Measurements from ENCODE around the gene ADAMTS6.
"Not testable (repeated sequence)": the region's sequence is repeated elsewhere in the genome, so short reads cannot be mapped to it uniquely, and the experiment has no call there.

ADAMTS6 gene

DNA sequence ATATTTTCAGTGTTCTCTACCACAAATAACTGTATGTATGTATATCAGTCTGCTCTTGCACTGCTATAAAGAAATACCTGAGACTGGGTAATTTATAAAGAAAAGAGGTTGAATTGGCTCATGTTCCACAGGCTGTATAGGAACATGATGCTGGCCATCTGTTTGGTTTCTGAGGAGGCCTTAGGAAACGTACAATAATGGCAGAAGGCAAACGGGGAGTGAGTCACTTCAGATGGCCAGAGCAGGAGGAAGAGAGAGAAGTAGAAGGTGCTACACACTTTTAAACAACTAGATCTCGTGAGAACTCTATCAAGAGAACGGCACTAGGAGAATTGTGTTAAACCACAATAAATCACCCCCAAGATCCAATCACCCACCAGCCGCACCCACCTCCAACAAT lies 121.7 kb downstream of the ADAMTS6 start:
- no peak for DNase-seq

DNA sequence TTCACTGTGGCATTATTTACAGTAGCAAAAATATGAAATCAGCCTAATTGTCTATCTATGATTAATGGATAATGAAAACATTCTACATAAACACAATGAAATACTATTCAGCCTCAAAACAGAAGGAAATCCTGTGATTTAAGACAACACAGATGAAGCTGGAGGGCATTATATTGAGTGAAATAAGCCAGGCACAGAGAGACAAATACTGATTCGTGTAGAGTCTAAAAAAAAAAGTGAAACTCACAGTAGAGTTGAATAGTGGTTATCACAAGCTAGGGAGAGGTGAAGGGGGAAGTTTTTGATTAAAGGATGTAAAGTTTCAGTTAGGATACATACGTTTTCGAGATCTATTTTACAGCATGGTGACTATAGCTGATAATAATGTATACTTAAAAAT lies 122.2 kb downstream of the ADAMTS6 start:
- no peak for DNase-seq

DNA sequence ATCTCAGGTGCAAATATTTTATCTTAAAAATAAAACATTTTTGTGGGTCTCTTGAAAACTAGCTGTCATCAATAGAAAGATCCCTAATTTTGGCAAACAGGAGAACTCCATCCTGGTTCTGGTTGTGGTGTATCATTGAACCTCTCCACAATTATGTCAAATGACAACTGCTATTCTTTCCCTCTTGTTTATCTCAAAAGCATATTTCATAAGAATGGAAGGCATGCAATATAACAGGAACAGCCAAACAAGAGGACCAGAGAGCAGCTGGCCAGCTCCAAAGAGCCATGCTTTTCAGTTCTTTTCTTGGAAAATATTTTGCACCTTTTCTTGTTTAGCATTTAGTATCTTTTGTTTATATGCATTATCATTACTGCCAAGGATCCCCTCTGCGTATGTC lies 125.4 kb downstream of the ADAMTS6 start:
- DNase-seq: no peak

DNA sequence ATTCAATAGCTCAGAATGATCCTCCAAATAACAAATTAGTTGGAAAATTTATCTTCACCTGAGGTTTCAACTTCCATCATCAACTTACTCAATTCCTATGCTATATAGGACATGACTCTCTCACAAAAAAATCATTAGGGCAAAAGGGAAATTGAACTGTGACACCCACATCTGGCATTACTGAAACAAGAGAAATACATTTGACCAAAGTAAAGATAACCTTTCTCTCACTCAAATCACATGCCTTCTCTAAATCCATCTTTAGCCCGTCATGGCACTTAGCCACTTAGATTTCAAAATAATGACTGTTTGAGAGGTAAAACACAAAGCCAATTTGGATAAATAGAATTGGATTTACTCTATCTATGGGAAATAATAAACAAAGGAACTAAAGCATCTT lies 126.4 kb downstream of the ADAMTS6 start:
- DNase-seq: no peak

- no peak for DNase-seq
These were observed 139.9 kb downstream of the ADAMTS6 start for GRCh38 chr5:65341835-65342234.

- DNase-seq: peak; percentile 61
These were observed 143.0 kb downstream of the ADAMTS6 start for GRCh38 chr5:65338606-65339151.

DNA sequence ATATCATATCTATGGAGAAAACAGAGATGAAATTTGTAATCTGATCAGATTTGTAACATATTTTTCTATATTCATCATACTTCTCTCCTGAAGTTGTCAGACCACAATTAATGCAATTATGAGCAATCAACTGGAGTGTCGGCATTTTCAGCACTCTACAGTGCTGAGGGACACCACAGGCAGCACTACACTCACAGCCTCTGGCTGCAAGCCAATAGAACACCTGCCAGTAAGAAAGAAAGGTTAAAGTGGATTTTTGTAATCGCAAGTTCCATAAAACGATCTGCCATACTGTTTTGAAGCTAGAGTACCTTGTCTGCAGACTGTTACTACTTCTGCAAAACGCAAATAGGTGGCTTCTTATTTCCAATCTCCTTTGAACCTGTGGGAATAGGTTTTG lies 147.6 kb downstream of the ADAMTS6 start:
- no peak for DNase-seq

DNA sequence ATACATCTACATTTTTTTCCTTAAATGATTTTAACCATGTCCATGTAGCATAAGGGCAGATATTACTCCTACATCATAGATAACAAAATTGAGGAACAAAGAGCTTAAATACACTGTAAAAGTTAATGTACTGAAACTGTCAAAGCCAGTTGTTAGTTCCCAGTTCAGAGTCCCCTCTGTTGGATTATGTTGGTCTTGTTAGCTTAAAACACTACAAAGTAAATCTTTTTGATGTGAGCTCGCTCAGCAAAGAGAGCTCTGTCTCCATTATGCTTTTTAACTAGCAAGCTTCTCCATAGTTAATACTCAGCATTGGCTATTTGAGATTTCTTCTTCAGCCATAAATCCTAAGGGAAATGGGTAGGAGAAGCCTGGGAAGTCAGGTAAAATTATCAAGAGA lies 149.1 kb downstream of the ADAMTS6 start:
- DNase-seq: no peak

DNA sequence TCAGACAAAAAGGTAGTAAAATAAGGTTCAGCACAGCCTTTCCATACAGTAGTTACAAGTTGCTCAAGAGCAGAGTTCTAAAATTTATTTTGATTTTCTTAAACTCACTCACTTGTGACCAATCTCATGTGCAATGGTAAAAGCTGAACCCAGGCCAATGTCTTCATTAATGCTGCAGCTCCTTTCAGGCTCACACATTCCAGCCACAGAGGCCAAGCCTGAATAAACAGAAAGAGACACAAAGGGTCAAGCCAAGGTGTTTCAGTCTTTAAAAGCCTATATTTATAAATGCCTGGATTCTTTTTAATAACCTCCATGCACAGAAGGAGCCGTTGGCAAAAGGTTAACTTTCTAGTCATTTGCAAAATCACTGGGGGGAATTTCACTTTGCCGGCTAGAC lies 152.5 kb downstream of the ADAMTS6 start:
- no peak for DNase-seq

DNA sequence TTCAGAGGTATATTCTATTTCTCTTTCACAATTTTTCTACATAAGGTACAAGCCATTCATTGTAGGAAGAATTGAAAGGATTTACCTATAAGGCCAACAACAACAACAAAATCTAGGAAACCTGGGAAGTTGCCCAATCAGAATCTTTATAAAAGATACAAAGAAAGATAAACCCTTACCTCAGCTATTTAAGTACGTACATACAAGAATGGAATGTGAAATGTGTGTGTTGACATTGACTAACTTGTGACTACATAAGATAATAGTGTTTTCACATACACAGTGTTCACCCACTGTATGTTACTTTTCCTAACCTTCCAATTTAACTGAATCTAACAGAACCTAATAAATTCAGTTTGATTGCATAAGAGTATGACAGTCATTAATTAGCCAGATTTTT lies 154.1 kb downstream of the ADAMTS6 start:
- no peak for DNase-seq

DNA sequence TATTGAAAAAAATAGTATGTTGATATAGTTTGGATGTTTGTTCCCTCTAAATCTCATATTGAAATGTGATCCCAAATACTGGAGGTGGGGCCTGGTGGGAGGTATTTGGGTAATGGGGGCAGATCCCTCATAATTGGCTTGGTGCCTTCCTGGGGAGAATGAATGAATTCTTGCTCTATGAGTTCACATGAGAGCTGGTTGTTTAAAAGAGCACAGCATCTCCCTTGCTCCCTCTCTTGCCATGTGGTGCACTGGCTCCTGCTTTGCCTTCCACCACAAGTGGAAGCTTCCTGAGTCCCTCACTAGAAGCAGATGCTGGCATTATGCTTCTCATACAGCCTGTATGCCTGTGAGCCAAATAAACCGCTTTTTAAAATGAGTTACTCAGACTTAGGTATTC lies 154.8 kb downstream of the ADAMTS6 start:
- peak; percentile 53 for DNase-seq

DNA sequence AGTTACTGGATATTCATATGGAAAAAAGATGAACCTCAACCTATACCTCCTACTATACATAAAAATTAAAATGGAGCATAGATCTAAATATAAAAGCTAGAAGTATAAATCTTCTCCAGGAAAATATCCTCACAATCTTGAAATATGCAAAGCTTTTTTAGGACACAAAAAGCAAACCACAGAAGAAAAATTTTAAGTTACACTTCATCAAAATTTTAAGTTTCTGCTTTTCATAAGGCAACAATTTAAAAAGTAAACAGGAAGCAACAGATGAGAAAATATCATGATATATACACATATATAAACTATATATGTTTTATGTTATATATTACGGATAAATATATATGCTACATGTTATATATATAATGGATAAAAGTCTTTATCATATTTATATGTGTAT lies 157.5 kb downstream of the ADAMTS6 start:
- no peak for DNase-seq

GRCh38 chr5:65320704-65321103 lies 161.0 kb downstream of the ADAMTS6 start:
- not testable (repeated sequence) for DNase-seq

DNA sequence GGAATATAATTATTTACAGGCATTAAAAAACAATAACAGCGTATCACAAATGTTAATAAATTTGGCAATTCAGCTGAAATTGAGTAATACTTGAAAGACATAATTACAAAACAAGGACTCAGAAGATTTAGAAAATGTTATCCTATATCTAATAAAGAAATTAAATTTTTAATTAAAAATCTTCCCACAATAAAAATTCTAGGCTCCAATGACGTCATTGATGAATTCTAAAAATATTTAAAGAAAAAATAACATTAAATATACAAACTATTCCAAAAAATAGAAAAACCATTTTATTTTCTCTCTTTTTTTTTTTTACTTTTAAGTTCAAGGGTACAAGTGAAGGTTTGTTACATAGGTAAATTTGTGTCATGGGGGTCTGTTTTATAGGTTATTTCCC lies 161.5 kb downstream of the ADAMTS6 start:
- no peak for DNase-seq

- no peak for DNase-seq
These were observed 173.8 kb downstream of the ADAMTS6 start for GRCh38 chr5:65307931-65308330.

DNA sequence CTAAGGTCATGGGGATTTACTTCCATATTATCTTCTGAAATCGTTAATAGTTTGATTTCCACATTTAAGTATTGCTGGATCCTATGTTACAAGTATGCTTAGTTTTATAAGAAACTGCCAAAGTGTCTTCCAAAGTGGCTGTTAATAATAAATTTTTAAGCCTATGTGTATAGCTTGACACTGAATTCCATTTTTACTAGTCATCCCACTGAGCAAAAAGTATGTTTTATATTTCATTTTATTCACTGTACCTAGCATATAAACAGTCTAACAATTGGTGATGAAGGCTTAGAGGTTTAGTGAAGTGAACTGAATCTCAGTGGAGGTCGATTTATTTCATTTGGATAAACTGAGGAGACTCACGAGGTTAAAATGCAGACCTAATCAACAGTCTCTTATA lies 174.6 kb downstream of the ADAMTS6 start:
- DNase-seq: no peak

DNA sequence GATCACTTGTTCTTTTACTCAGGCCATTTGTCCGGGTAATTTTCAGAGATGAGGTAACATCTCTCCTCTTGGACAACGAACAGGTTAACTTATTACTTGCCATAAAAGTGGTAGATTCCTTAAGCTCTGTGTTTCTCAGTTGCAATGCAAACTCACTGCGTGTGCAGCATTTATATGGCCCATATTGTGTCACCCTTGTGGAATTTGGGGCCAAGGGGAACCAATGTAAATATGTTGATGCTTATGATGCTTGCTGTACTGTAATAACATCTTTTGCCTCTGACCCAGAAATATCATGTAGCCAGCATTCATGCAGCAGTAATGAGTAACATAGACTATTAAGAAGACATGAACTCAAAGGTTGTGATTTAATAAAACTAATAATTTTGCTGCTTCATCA lies 175.8 kb downstream of the ADAMTS6 start:
- no peak for DNase-seq

DNA sequence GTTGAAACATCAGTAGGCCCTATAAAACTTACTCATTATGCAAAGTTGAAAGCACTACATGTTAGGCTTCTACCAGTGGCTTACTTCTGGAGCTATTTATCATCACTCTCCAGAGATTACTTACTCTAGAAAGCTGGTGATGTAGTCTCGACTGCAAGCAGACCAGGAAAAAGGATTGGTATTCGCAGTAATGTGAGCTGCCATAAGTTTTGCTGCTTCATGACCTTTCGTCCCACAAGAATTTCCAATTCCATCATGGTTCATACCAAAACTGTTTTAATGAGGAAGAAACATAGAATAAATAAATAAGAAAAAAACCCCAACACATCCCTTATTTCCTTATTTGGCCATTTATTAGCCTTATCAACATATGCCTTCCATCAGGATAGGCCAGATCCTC lies 181.9 kb downstream of the ADAMTS6 start:
- DNase-seq: no peak

GRCh38 chr5:65296067-65296466 lies 185.7 kb downstream of the ADAMTS6 start:
- no peak for DNase-seq

DNA sequence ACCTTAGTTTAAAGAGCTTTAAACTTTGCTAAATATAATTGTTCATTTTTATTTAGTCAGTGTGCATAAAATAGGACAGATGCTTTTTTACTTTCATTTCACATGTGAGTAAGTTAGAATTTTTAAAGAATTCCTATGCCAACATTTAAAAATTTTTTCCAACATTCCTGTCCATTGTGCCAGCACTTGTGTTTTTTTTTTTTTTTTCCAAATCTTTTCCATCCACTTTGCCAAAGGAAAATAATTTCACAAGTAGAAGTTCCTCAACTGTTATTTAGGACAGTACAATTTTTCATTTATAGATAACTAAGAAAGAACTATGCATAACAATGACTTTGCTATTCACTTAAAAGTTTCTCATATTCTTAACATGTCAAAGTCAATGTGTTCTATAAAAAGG lies 189.5 kb downstream of the ADAMTS6 start:
- no peak for DNase-seq

- DNase-seq: no peak
These were observed 191.0 kb downstream of the ADAMTS6 start for GRCh38 chr5:65290677-65291076.

- DNase-seq: no peak
These were observed 193.1 kb downstream of the ADAMTS6 start for GRCh38 chr5:65288657-65289056.

GRCh38 chr5:65279603-65280002 lies 202.1 kb downstream of the ADAMTS6 start:
- DNase-seq: no peak

DNA sequence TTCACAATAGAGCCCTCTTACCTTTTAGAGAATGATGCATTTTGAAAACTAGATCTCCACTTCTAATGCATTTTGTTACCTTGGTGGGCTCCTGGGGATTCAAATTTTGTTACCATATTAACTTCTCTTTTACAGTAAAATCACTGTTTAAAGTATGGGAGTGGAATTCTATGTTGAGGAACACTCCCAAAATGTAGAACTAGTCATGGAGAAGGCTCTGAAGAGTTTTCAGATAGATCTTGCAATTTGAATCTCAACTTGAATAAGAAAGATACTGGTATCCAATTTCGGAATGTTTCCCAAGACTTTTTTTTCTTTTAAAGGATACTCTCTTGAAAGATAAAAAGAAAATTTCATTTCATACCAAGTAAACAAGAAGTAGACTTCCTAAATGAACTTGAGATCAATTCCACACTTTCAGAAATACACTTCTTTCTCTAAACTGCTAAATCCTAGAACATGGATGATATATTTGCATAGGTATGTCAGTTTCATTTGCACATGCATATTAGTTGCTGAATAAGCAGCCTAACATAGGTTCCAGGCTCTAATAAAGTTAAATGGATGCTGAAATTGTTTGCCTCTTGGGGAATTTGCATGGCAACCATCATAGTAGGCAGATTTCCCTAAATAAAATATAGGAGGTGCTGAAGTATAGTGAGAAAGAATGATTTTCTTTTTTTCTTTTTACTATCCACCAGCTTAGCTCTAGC lies 205.4 kb downstream of the ADAMTS6 start:
- no peak for DNase-seq

DNA sequence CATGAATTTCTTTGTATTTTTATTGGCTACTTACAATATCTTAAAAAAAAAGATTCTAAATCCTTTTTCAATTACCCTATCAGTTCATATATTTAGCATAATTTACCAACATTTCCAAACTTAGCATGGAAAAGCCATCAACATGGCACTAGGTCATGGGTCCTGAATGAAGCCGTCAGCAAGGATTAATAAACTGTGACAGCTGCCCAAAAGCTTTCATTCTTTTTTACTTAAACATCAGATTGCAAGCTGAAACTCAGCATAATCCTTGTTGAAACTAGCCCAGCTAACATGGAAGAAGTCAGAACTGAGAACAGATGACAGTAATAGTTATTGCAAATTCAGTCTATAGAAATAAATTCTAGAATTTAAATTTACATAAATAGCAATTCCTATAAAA lies 209.8 kb downstream of the ADAMTS6 start:
- no peak for DNase-seq
